Activated T-cell treated with anti-CD3 and anti-CD28 coated beads, Interleukin-2, amount 50 U/mL, for 4 hours (primary cell): ENCODE results near the gene IL1B. TPM values are rescaled to one million over a fixed set of nuclear protein-coding genes. Genes with fewer than 3 reads are reported as not detected.

Experiments used
- ATAC-seq, 2 donors: fragments of 200-7000 bp; cut with Tn5 transposase; one replicate each; pipeline ENCODE4 v1.10.0; 2021
- DNase-seq: peaks from one replicate; pipeline ENCODE4 v3.0.0-alpha.2; 2020
- H3K27me3 Mint-ChIP-seq: one replicate; pipeline ENCODE4 v1.8.0; 2021; ENCODE audit warnings: low read depth, mixed read lengths
- H3K36me3 Mint-ChIP-seq: one replicate; pipeline ENCODE4 v1.8.0; 2022; ENCODE audit warnings: mixed read lengths; ENCODE audit not compliant: insufficient read depth
- H3K4me1 Mint-ChIP-seq: one replicate; pipeline ENCODE4 v1.8.0; 2021; ENCODE audit warnings: low read depth, mixed read lengths
- H3K4me3 Mint-ChIP-seq: one replicate; pipeline ENCODE4 v1.8.0; 2021; ENCODE audit warnings: mild to moderate bottlenecking, moderate library complexity, mixed read lengths
- H3K9me3 Mint-ChIP-seq: one replicate; pipeline ENCODE4 v1.8.0; 2021; ENCODE audit warnings: mixed read lengths
- total RNA-seq, 3 donors: library from RNA; stranded (reverse); gene quantifications; one replicate each; pipeline ENCODE4 v1.2.1, GENCODE V29; 2021

IL1B gene
- total RNA-seq = 1 to 10 TPM in 2 of 3 donors, under 1 TPM in 1; 0.42 to 1.6 (median 1.3) TPM

GRCh38 chr2:112836695-112837117 is at the start of gene IL1B:
IL1B (minus strand) TSS chr2:112836779; CDS start chr2:112836229, 550 bp downstream.
- Mint-ChIP-seq H3K4me3 (no peak within 1 kb of the TSS), H3K9me3 (no peaks in the 10 kb centered on the region), H3K36me3 (no peaks in the 10 kb centered on the region), H3K4me1 (peaks cover 2% of the 10 kb centered on the region), H3K27me3 (peaks cover 4% of the 10 kb centered on the region)
- DNase-seq (no peak), ATAC-seq (no peak)

GRCh38 chr2:112886291-112886690 is 49.7 kb upstream of the IL1B start:
- H3K4me3 Mint-ChIP-seq = no peak overlapping the region
- ATAC-seq = no peak
- H3K27me3 Mint-ChIP-seq = no peaks in the 10 kb centered on the region
- no peaks in the 10 kb centered on the region for H3K36me3 Mint-ChIP-seq
- DNase-seq = no peak
- no peaks in the 10 kb centered on the region for H3K9me3 Mint-ChIP-seq
- peaks cover 10% of the 10 kb centered on the region for H3K4me1 Mint-ChIP-seq

GRCh38 chr2:112885506-112885902 is 48.9 kb upstream of the IL1B start:
- Mint-ChIP-seq H3K4me1 (peaks cover 17% of the 10 kb centered on the region), H3K36me3 (no peaks in the 10 kb centered on the region), H3K9me3 (no peaks in the 10 kb centered on the region), H3K27me3 (no peaks in the 10 kb centered on the region), H3K4me3 (no peak overlapping the region)
- ATAC-seq (no peak), DNase-seq (no peak)

GRCh38 chr2:112884869-112885505 is 48.4 kb upstream of the IL1B start:
- Mint-ChIP-seq H3K27me3 (no peaks in the 10 kb centered on the region), H3K4me3 (no peak overlapping the region), H3K4me1 (peaks cover 22% of the 10 kb centered on the region), H3K36me3 (no peaks in the 10 kb centered on the region), H3K9me3 (no peaks in the 10 kb centered on the region)
- ATAC-seq (peak; percentile 81 to 89), DNase-seq (peak; percentile 64)

GRCh38 chr2:112883669-112884068 is 47.1 kb upstream of the IL1B start:
- H3K36me3 Mint-ChIP-seq = no peaks in the 10 kb centered on the region
- no peaks in the 10 kb centered on the region for H3K9me3 Mint-ChIP-seq
- H3K4me1 Mint-ChIP-seq = peaks cover 25% of the 10 kb centered on the region
- no peak overlapping the region for H3K4me3 Mint-ChIP-seq
- DNase-seq (no peak), ATAC-seq (no peak)
- H3K27me3 Mint-ChIP-seq = no peaks in the 10 kb centered on the region

DNA sequence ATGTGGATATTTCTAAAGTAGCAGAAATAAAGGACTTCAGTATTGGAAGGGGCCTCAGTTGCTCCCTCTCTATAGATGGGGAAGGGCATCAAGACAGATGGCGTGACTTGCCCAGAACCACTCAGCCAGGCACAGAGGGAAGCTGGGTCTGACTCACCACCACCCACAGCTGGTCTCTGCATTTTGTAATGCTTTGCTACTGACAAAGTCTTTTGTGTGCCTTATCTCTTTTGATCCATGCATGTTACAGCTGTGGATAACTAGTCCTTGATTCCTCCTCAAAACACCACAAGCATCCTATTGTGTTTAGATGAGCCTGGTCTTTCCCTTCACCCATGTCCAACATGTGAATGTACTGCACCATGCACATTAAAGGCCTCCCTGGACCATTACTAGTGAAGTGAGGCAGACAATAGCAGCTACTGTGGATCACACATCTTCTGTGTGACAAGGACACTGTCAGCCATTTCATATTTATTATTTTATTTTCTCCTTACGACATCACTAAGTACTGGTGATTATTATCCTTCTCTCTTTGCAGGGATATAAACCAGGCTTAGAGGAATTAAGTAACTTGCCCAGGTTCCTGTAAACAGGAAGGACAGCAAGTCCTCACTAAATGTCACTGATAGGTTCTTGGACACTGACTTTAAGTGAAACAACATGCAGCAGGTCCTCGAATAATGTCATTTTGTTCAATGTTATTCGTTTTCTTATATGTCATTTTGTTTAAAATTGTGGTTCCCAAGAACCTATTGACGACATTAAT is 44.8 kb upstream of the IL1B start:
- Mint-ChIP-seq H3K4me1 (peaks cover 25% of the 10 kb centered on the region), H3K27me3 (no peaks in the 10 kb centered on the region), H3K4me3 (no peak overlapping the region), H3K36me3 (no peaks in the 10 kb centered on the region), H3K9me3 (no peaks in the 10 kb centered on the region)
- no peak for DNase-seq
- ATAC-seq = peak; percentile 61 to 71

DNA sequence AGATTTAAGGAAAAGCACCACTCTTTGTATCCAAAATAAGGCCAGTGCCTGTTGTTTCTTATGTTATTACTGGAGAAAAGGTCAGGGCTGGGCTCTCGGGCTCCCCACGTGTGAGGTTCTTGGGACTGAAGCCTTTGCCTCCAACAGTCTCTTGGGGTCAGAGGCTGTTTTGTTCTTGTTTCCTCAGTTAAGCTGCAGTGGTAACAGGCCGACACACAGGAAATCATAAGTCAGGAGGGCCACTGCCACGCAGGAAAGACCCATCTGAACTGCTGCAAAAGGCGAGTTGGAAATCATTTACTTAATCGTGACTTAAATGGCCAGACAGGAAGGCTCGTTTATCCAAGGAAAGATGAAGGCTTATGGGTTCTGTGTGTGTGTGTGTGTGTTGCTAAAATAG is 44.1 kb upstream of the IL1B start:
- H3K9me3 Mint-ChIP-seq = no peaks in the 10 kb centered on the region
- DNase-seq (no peak), ATAC-seq (no peak)
- no peaks in the 10 kb centered on the region for H3K36me3 Mint-ChIP-seq
- no peak overlapping the region for H3K4me3 Mint-ChIP-seq
- no peaks in the 10 kb centered on the region for H3K27me3 Mint-ChIP-seq
- peaks cover 25% of the 10 kb centered on the region for H3K4me1 Mint-ChIP-seq

DNA sequence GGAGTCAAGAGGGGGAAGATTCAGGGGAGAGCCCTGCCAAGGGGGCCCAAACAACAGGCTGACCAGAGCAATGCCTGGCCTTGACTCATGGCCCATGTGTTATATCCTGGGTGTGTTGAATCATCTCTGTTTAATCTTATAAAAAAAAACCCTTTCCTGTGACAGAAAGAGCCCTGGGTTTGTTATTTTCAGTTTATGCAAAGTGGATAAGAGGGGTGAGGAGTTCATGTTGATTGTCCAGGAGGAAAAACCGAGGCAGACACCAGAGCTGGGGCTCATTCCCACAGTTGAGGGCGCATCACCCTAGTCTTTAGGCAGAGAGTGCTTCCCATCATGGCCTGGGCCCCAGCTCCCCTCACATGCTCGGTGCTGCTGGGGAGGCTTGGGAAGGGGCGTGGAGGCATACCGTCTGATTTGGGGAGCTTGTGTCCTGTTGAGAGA is 43.5 kb upstream of the IL1B start:
- DNase-seq = no peak
- H3K27me3 Mint-ChIP-seq = no peaks in the 10 kb centered on the region
- H3K9me3 Mint-ChIP-seq = no peaks in the 10 kb centered on the region
- H3K4me3 Mint-ChIP-seq = no peak overlapping the region
- no peaks in the 10 kb centered on the region for H3K36me3 Mint-ChIP-seq
- peak in 1 of 2 donors; percentile 44 for ATAC-seq
- peaks cover 22% of the 10 kb centered on the region for H3K4me1 Mint-ChIP-seq

DNA sequence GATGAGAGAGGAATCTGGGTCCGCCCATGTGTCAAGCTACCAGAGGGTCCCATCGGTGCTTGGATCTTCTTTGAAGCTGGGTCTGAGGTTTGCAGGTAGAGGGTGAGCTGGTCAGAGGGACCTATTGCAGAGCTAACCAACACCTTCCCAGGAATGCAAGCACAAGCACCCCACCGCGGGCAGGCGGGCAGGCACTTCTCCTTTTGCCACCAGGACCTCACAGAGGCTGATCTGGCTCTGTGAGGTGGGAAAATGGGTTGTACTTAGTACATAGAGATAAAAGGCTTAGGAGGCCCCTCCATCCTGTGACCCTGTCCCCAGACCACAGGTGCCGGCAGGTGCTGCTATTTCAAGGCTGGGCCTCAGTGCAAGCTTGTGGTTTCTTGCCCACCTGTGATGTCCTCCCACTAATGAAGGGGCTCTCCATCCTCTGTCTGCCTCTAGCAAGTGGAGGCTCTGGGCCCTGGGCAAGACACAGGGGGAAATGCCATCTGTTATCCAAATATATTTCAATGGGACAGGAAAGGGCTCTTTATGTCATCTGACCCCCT is 43.0 kb upstream of the IL1B start:
- DNase-seq = no peak
- no peaks in the 10 kb centered on the region for H3K36me3 Mint-ChIP-seq
- H3K27me3 Mint-ChIP-seq = no peaks in the 10 kb centered on the region
- peaks cover 17% of the 10 kb centered on the region for H3K4me1 Mint-ChIP-seq
- H3K9me3 Mint-ChIP-seq = no peaks in the 10 kb centered on the region
- no peak for ATAC-seq
- H3K4me3 Mint-ChIP-seq = no peak overlapping the region

DNA sequence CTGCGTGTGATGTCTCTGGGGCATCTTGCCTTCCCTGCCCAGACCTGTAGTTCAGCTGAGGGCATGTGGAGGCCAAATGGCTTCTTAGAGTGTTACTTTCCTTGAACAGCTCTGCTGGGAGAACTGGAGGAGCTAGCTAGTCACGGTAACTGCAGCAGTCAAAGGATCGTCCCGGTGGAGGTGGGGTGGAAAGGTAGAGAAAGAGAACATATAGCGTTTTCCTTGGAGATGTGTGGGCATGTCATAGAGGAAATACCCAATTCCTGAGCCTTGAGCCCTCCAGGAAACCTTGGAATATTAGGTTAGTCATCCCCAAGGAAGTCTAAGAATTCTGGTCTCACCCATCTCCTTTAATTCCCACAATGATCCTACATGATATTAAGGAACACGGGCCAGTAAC is 40.8 kb upstream of the IL1B start:
- ATAC-seq = no peak
- peaks cover 17% of the 10 kb centered on the region for H3K4me1 Mint-ChIP-seq
- H3K4me3 Mint-ChIP-seq = no peak overlapping the region
- no peaks in the 10 kb centered on the region for H3K27me3 Mint-ChIP-seq
- H3K36me3 Mint-ChIP-seq = no peaks in the 10 kb centered on the region
- no peak for DNase-seq
- no peaks in the 10 kb centered on the region for H3K9me3 Mint-ChIP-seq

- H3K36me3 Mint-ChIP-seq = no peaks in the 10 kb centered on the region
- H3K9me3 Mint-ChIP-seq = no peaks in the 10 kb centered on the region
- no peak for DNase-seq
- ATAC-seq = no peak
- H3K27me3 Mint-ChIP-seq = no peaks in the 10 kb centered on the region
- peaks cover 17% of the 10 kb centered on the region for H3K4me1 Mint-ChIP-seq
- no peak overlapping the region for H3K4me3 Mint-ChIP-seq
These were observed 40.4 kb upstream of the IL1B start for GRCh38 chr2:112876971-112877361.

DNA sequence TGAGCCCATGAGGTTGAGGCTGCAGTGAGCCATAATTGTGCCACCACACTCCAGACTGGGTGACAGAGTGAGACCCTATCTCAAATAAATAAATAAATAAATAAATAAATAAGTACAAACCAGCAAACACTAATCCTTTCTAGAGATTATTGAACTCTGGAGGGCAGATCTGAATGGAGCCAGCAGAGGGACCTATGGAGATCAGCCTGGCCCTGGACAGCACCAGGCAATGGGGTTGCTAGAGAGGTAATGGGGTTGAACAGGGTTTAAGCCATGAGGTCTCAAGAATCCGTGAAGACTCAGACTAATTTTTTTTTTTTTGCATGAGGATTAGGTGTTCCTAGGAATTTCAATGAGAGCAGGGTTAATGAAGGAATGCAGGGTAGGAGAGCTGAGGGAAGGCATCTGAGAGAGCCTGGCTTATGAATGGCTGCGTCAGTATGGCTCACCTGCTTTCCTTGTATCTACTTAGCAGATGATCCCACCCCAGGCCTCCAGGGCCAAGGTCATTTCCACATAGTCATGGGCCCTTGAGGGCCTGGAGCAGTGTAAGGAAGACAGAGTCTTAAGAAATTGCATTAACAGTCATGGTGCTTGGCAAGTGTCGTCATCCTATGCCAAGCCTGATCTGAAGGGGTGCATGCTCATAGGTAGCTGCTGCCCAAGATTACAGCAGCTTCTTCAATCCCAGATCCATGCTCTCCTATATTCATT is 39.8 kb upstream of the IL1B start:
- DNase-seq (no peak), ATAC-seq (no peak)
- Mint-ChIP-seq H3K9me3 (no peaks in the 10 kb centered on the region), H3K4me3 (no peak overlapping the region), H3K27me3 (no peaks in the 10 kb centered on the region), H3K4me1 (peaks cover 16% of the 10 kb centered on the region), H3K36me3 (no peaks in the 10 kb centered on the region)

DNA sequence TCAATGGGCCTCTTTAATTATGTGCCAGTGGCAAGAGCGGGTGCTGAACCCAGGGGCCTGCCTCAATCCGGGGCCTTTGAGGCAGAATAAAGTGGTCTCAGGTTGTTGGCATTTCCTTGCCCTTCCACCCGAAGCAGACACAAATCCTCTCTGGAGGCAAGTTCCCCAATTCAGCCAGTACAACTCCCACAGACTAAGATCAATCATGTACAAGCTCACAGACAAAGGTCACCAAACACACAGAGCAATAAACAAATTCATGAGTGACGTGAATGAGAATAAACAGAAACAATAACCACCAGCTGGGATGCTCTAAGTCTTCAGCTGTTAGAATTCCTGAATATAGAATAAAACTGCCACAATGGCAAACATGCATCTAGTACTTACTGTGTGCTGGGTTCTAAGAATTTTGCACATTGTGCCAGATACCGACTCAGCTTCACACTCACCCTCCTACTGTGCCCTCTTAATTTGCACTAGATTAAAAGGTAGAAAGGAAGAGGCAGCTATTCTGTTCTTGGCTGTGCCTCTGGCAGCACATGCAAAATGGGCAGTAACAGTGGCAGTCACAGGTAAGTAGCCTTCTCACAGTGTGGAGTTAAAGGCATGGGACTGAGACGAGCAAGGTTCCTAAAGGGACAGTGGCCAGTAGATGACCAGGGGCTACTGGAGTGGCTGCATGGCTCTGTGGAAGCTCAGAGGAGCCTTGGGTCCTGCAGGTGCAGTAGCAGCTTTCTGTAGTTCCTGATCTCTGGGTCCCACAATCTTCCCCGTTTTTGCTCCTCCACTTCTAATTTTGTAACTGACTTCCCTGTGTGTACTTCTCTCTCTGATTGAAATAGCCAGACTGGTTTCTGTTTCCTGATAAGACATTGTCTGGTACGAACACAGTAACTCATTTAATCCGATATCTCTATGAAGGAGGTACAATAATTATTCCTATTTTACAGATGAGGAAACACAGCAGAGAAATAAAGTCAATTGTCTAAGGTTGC is 34.6 kb upstream of the IL1B start:
- peaks cover 14% of the 10 kb centered on the region for H3K27me3 Mint-ChIP-seq
- H3K9me3 Mint-ChIP-seq = no peaks in the 10 kb centered on the region
- H3K36me3 Mint-ChIP-seq = no peaks in the 10 kb centered on the region
- no peaks in the 10 kb centered on the region for H3K4me1 Mint-ChIP-seq
- no peak overlapping the region for H3K4me3 Mint-ChIP-seq
- ATAC-seq (no peak), DNase-seq (no peak)
